Mammary epithelial cell (primary cell): ENCODE data around the gene KRTAP4-16.

ENCODE experiments used
- EZH2 ChIP-seq: IDR thresholded peaks from 2 replicates; pipeline ENCODE4 v1.6.1; 2012; ENCODE audit warnings: low read length, inconsistent platforms, borderline replicate concordance
- TF ChIP-seq, protein P1 (sequence below), 2 donors: IDR thresholded peaks in 1 of 2; conservative IDR thresholded peaks in 1 of 2; 2 replicates each; pipeline ENCODE4 v1.5.1; 2011 to 2012; ENCODE audit warnings: inconsistent platforms in 2 of 2, low read length in 2 of 2, mild to moderate bottlenecking in 2 of 2, control low read depth in 1 of 2, low read depth in 1 of 2; ENCODE audit not compliant: insufficient read depth in 1 of 2; ENCODE audit errors: extremely low read depth in 1 of 2

DNA sequence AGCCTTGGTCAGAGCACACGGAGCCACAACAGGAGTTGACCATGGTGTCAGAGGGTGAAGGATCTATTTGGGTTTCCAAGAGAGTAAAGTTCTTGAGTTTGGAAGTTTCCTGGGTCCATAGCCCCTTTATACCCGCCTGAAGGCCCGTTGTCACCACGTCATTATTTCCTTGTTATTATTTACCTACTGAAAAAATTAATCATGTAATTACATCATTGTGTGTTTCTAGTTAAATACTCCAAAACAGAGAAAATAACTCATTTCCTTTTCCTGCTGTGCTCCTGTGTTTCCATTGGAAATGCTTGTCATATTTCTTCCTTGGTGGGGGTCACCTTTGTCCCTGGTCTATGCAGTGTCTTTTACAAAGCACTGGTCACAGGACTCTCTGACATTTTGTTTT lies 4.0 kb downstream of the KRTAP4-16 start, which contains the start of gene KRTAP4-8:
- TF ChIP-seq EZH2: no peak
- TF ChIP-seq, protein P1, sequence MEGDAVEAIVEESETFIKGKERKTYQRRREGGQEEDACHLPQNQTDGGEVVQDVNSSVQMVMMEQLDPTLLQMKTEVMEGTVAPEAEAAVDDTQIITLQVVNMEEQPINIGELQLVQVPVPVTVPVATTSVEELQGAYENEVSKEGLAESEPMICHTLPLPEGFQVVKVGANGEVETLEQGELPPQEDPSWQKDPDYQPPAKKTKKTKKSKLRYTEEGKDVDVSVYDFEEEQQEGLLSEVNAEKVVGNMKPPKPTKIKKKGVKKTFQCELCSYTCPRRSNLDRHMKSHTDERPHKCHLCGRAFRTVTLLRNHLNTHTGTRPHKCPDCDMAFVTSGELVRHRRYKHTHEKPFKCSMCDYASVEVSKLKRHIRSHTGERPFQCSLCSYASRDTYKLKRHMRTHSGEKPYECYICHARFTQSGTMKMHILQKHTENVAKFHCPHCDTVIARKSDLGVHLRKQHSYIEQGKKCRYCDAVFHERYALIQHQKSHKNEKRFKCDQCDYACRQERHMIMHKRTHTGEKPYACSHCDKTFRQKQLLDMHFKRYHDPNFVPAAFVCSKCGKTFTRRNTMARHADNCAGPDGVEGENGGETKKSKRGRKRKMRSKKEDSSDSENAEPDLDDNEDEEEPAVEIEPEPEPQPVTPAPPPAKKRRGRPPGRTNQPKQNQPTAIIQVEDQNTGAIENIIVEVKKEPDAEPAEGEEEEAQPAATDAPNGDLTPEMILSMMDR (conservative IDR thresholded peaks at IDR 0.05 in 1 of 2, IDR thresholded peaks at IDR 0.05 in 1 of 2; ENCODE audit: extremely low read depth in 1 of 2, insufficient read depth in 1 of 2, low read depth in 1 of 2, low read length in 2 of 2): no peak
